GM12878 (cell line): ENCODE data around the gene ERMARD. TPM values are rescaled to one million over a fixed set of nuclear protein-coding genes. Genes with fewer than 3 reads are reported as not detected.

Experiments used
- ASH2L ChIP-seq: fragments of 300-600, 200-600 bp; sonication (generic); IDR thresholded peaks from 2 replicates; pipeline ENCODE4 v1.6.1; 2017; ENCODE audit warnings: low read depth, mild to moderate bottlenecking, borderline replicate concordance
- CBFB ChIP-seq: IDR thresholded peaks from 2 replicates; pipeline ENCODE4 v1.6.1; 2016; ENCODE audit warnings: antibody characterized with exemption, low read depth
- CEBPZ ChIP-seq: fragments of 150-350 bp; IDR thresholded peaks from 2 replicates; pipeline ENCODE4 v1.6.1; 2016; ENCODE audit warnings: low read depth, low read length
- IKZF2 ChIP-seq, 2 experiments: fragments of 450-650 bp; IDR thresholded peaks; 2 replicates each; pipeline ENCODE4 v1.6.1; 2017; ENCODE audit warnings: mild to moderate bottlenecking in 2 of 2, moderate library complexity in 2 of 2
- NFIC ChIP-seq: IDR thresholded peaks from 2 replicates; pipeline ENCODE4 v1.6.1; 2012; ENCODE audit warnings: low read depth, mild to moderate bottlenecking, inconsistent platforms, low read length, moderate library complexity
- PRDM15 ChIP-seq: fragments of 450-650 bp; formaldehyde crosslinking; IDR thresholded peaks from 2 replicates; pipeline ENCODE4 v1.4.0; 2020; ENCODE audit warnings: mild to moderate bottlenecking, moderate library complexity
- RAD21 ChIP-seq: IDR thresholded peaks from 2 replicates; pipeline ENCODE4 v1.6.1; 2011; ENCODE audit warnings: mild to moderate bottlenecking, low read depth, low read length, moderate library complexity; ENCODE audit not compliant: insufficient read depth
- REST ChIP-seq: IDR thresholded peaks from 2 replicates; pipeline ENCODE4 v1.6.1; 2012; ENCODE audit warnings: mild to moderate bottlenecking, low read depth, low read length
- SRF ChIP-seq, 2 experiments: IDR thresholded peaks; 2 replicates each; pipeline ENCODE4 v1.6.1; 2011; ENCODE audit warnings: low read depth in 2 of 2, low read length in 2 of 2, mild to moderate bottlenecking in 1 of 2, moderate library complexity in 1 of 2
- TAF1 ChIP-seq: IDR thresholded peaks from 2 replicates; pipeline ENCODE4 v1.6.1; 2011; ENCODE audit warnings: mild to moderate bottlenecking, low read depth, low read length, borderline replicate concordance
- ZBTB33 ChIP-seq: fragments of 450-650 bp; IDR thresholded peaks from 2 replicates; pipeline ENCODE4 v1.6.1; 2017; ENCODE audit warnings: mild to moderate bottlenecking
- polyA plus RNA-seq, 11 experiments: library from polyadenylated mRNA; depleted of rRNA in 4 of 11; unstranded in 6 of 11; stranded (reverse) in 5 of 11; fragments of >200 nt; fragmentation: Nextera tagmentation in 4 of 11; fragmentation: Illumina TruSeq in 1 of 11; extraction: Ambion mirVana in 4 of 11; extraction: Trizol in 1 of 11; gene quantifications; 1 replicate in 1 of 11; 2 replicates in 10 of 11; pipeline versions ENCODE4 v1.2.1 to v1.2.3, GENCODE V29; 2011 to 2016; ENCODE audit warnings: inconsistent platforms in 2 of 11, missing spikeins in 2 of 11, low read depth in 1 of 11
- total RNA-seq, 4 experiments: library from RNA; depleted of rRNA in 3 of 4; stranded (reverse); fragments of >200 nt in 3 of 4; fragmentation: Illumina TruSeq in 1 of 4; extraction: Trizol in 1 of 4; gene quantifications; 2 replicates each; pipeline versions ENCODE4 v1.2.1 to v1.2.3, GENCODE V29; 2013 to 2021

The ERMARD gene
- total and polyA plus RNA-seq, 10 of the 15 experiments (the other 5 are each of a cell fraction or from before 2014, with no cell fraction given): 24.4 to 63.3 (median 34.1) TPM

GRCh38 chr6:169710009-169710408 is 41.4 kb upstream of the ERMARD start (continued):
- no peak for TF ChIP-seq ZBTB33
- no peak for TF ChIP-seq IKZF2 (IDR thresholded peaks at IDR 0.05)
- no peak for TF ChIP-seq RAD21
- TF ChIP-seq PRDM15 (CRISPR knock-in tag): no peak
- TF ChIP-seq CEBPZ: no peak
- TF ChIP-seq NFIC: no peak
- TF ChIP-seq REST: no peak
- no peak for TF ChIP-seq CBFB
- no peak for TF ChIP-seq TAF1
- no peak for TF ChIP-seq SRF (IDR thresholded peaks at IDR 0.05; ENCODE audit: low read depth in 2 of 2, low read length in 2 of 2)
- no peak for TF ChIP-seq ASH2L
